ENCODE results near the gene LRRIQ1.

GRCh38 chr12:85029456-85029855 lies 6.7 kb upstream of the LRRIQ1 start:
- TF ChIP-seq, protein P1, sequence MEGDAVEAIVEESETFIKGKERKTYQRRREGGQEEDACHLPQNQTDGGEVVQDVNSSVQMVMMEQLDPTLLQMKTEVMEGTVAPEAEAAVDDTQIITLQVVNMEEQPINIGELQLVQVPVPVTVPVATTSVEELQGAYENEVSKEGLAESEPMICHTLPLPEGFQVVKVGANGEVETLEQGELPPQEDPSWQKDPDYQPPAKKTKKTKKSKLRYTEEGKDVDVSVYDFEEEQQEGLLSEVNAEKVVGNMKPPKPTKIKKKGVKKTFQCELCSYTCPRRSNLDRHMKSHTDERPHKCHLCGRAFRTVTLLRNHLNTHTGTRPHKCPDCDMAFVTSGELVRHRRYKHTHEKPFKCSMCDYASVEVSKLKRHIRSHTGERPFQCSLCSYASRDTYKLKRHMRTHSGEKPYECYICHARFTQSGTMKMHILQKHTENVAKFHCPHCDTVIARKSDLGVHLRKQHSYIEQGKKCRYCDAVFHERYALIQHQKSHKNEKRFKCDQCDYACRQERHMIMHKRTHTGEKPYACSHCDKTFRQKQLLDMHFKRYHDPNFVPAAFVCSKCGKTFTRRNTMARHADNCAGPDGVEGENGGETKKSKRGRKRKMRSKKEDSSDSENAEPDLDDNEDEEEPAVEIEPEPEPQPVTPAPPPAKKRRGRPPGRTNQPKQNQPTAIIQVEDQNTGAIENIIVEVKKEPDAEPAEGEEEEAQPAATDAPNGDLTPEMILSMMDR (IDR thresholded peaks at IDR 0.05; ENCODE audit: insufficient read depth, low read length, poor library complexity, severe bottlenecking), result peak; percentile 49
- no peak for TF ChIP-seq EZH2phosphoT487 (conservative IDR thresholded peaks at IDR 0.05; ENCODE audit: low read length)

All from SU-DHL-6 (cell line).